K562 (cell line): ENCODE measurements around the gene WDR55. TPM values are rescaled to one million over a fixed set of nuclear protein-coding genes. Genes with fewer than 3 reads are reported as not detected.

ENCODE experiments used
- EP400 ChIP-seq: fragments of 450-650 bp; IDR thresholded peaks from 2 replicates; pipeline ENCODE4 v1.6.1; 2017; ENCODE audit warnings: antibody characterized with exemption, mild to moderate bottlenecking, moderate library complexity
- HIVEP1 ChIP-seq: fragments of 250-450 bp; sonication (Bioruptor Pico); IDR thresholded peaks from 2 replicates; pipeline ENCODE4 v1.4.0; 2020; ENCODE audit warnings: mild to moderate bottlenecking
- NFIC ChIP-seq: fragments of 450-650 bp; IDR thresholded peaks from 2 replicates; pipeline ENCODE4 v1.6.1; 2017; ENCODE audit warnings: mild to moderate bottlenecking, inconsistent platforms
- NONO ChIP-seq, 2 experiments: fragments of 200-400 bp in 1 of 2; fragments of 450-650 bp in 1 of 2; formaldehyde crosslinking in 1 of 2; IDR thresholded peaks; 2 replicates each; pipeline ENCODE4 v1.6.1; 2017; ENCODE audit warnings: low read depth in 2 of 2, mild to moderate bottlenecking in 2 of 2, moderate library complexity in 2 of 2, low read length in 1 of 2
- OTX1 ChIP-seq: fragments of 450-650 bp; formaldehyde crosslinking; IDR thresholded peaks from 2 replicates; pipeline ENCODE4 v1.4.0; 2022; ENCODE audit warnings: mild to moderate bottlenecking
- PML ChIP-seq: IDR thresholded peaks from 2 replicates; pipeline ENCODE4 v1.6.1; 2012; ENCODE audit warnings: low read length, inconsistent platforms
- POLR2A ChIP-seq: fragments of 450-650 bp; conservative IDR thresholded peaks from 2 replicates; pipeline ENCODE4 v1.6.1; 2016
- SMAD1 ChIP-seq: fragments of 150-350 bp; IDR thresholded peaks from 2 replicates; pipeline ENCODE4 v1.6.1; 2014; ENCODE audit warnings: low read length, low read depth; ENCODE audit not compliant: partially characterized antibody
- SMARCB1 ChIP-seq: IDR thresholded peaks from 2 replicates; pipeline ENCODE4 v1.6.1; 2011; ENCODE audit warnings: improper control_type of control experiment, low read depth; ENCODE audit not compliant: insufficient read length
- SREBF1 ChIP-seq: fragments of 150-350 bp; IDR thresholded peaks from 2 replicates; pipeline ENCODE4 v1.6.1; 2014; ENCODE audit warnings: antibody characterized with exemption, low read depth, low read length, borderline replicate concordance
- SUPT5H ChIP-seq: fragments of 450-650 bp; IDR thresholded peaks from 2 replicates; pipeline ENCODE4 v1.6.1; 2016
- TEAD4 ChIP-seq, 2 experiments: sonication (generic) in 1 of 2; formaldehyde crosslinking in 1 of 2; IDR thresholded peaks; 2 replicates each; pipeline versions ENCODE4 v1.6.1 to v1.8.0; 2012 to 2022; ENCODE audit warnings: borderline replicate concordance in 1 of 2, inconsistent platforms in 1 of 2, low read length in 1 of 2, mild to moderate bottlenecking in 1 of 2, missing genetic modification reagents in 1 of 2
- YY1 ChIP-seq, 3 experiments: IDR thresholded peaks; 2 replicates each; pipeline ENCODE4 v1.6.1; 2011; ENCODE audit warnings: low read length in 2 of 3, mild to moderate bottlenecking in 2 of 3, moderate library complexity in 2 of 3, borderline replicate concordance in 1 of 3, control low read depth in 1 of 3, low read depth in 1 of 3; ENCODE audit not compliant: insufficient read depth in 3 of 3, insufficient replicate concordance in 2 of 3, control insufficient read depth in 1 of 3, insufficient read length in 1 of 3; ENCODE audit errors: extremely low read depth in 1 of 3
- polyA plus RNA-seq, 8 experiments: library from polyadenylated mRNA; depleted of rRNA in 4 of 8; stranded (reverse) in 5 of 8; unstranded in 3 of 8; fragments of >200 nt; fragmentation: Nextera tagmentation in 2 of 8; fragmentation: Illumina TruSeq in 1 of 8; extraction: Ambion mirVana in 2 of 8; extraction: Trizol in 1 of 8; gene quantifications; 2 replicates each; pipeline versions ENCODE4 v1.2.1 to v1.2.3, GENCODE V29; 2011 to 2014; ENCODE audit warnings: inconsistent platforms in 1 of 8, missing spikeins in 1 of 8
- total RNA-seq, 7 experiments: library from RNA; depleted of rRNA in 6 of 7; stranded (reverse); fragments of >200 nt in 6 of 7; fragmentation: Illumina TruSeq in 2 of 7; extraction: Trizol in 2 of 7; gene quantifications; 2 replicates each; pipeline versions ENCODE4 v1.2.1 to v1.2.3, GENCODE V29; 2011 to 2021; ENCODE audit warnings: low replicate concordance in 1 of 7
- TF ChIP-seq, protein P1 (sequence below): fragments of 250-450 bp; sonication (Bioruptor Pico); IDR thresholded peaks from 2 replicates; pipeline ENCODE4 v1.6.1; 2021; ENCODE audit warnings: mild to moderate bottlenecking
- TF ChIP-seq, protein P2 (sequence below): fragments of 450-650 bp; IDR thresholded peaks from 2 replicates; pipeline ENCODE4 v1.6.1; 2016; ENCODE audit warnings: low read depth, mild to moderate bottlenecking, moderate library complexity
- TF ChIP-seq, protein P3 (sequence below): fragments of 450-650 bp; IDR thresholded peaks from 2 replicates; pipeline ENCODE4 v1.6.1; 2018; ENCODE audit not compliant: partially characterized antibody
- TF ChIP-seq, protein P4 (sequence below): fragments of 450-650 bp; IDR thresholded peaks from 2 replicates; pipeline ENCODE4 v1.7.1; 2018; ENCODE audit warnings: mild to moderate bottlenecking, low read depth; ENCODE audit not compliant: partially characterized antibody

WDR55 gene
- total and polyA plus RNA-seq, 9 of the 15 experiments (the other 6 are each of a cell fraction or from before 2014, with no cell fraction given), result 5.2 to 45.0 (median 29.3) TPM

DNA sequence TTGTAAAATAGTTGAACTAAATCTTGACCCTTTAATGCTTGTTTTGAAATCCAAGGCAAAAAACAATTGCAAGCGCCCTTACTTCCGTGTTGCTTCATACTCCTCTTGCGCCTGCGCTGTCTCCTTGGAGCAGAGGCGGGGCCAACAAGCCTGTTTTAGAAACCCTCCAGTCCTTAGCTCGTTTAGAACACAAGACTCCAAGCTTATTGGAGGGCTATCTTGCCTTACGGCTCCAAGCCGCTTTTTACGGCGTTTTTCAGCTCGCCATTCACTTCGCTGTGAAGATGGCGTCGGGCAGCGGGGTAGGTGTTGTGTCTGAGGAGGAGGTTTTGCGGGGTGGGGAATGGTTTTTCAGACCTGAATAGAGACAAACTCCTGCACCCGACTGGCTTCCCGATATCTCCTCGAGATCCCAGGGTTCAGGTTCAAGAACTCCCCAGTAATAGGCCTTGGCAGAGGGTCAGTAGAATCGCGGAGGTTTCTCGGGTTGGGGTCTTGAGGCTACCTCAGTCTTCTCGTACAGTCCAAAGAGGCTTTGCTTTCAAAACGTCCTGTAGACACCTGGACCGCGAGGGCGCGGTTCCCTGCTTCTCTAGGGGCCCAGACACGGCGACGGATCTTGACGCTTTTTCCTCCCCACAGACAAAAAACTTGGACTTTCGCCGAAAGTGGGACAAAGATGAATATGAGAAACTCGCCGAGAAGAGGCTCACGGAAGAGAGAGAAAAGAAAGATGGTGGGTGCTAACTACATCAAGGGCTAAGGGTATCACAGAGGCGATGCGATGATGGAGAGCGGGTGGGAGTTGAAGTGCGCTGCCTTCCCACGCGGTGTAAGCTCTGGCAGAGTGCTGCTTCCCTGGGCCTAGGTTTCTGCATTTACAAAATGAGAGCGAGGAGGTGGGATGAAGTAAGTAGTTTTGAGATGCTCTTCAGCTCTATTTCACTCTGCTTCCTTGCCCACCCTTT lies 35.8 kb downstream of the WDR55 start, which contains the start of gene ZMAT2 (continued):
- TF ChIP-seq, protein P1, sequence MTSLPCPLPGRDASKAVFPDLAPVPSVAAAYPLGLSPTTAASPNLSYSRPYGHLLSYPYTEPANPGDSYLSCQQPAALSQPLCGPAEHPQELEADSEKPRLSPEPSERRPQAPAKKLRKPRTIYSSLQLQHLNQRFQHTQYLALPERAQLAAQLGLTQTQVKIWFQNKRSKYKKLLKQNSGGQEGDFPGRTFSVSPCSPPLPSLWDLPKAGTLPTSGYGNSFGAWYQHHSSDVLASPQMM (CRISPR knock-in tag), result no peak
- TF ChIP-seq OTX1 (CRISPR knock-in tag) (0 out of 2 replicates have a peak, but pooled peaks have one; percentile 22), TEAD4 (IDR thresholded peaks at IDR 0.05; ENCODE audit: low read length) (0 out of 2 replicates have a peak, but pooled peaks have one; percentile 22), TEAD4 (CRISPR knock-in tag; IDR thresholded peaks at IDR 0.05; ENCODE audit: borderline replicate concordance) (no peak), PML (peak; percentile 91), EP400 (peak; percentile 48; the same call in 1 of the 2 replicates), POLR2A (peak; percentile 93), NONO (IDR thresholded peaks at IDR 0.05; ENCODE audit: low read depth in 2 of 2, low read length in 1 of 2) (no peak), SREBF1 (no peak), SMARCB1 (no peak), NFIC (0 out of 2 replicates have a peak, but pooled peaks have one; percentile 20), YY1 (IDR thresholded peaks at IDR 0.05; ENCODE audit: borderline replicate concordance in 1 of 3, control insufficient read depth in 1 of 3, extremely low read depth in 1 of 3, insufficient read depth in 3 of 3, insufficient read length in 1 of 3, insufficient replicate concordance in 2 of 3, low read depth in 1 of 3, low read length in 2 of 3) (peak; percentile 78 to 97 (median 93)), SMAD1 (peak; percentile 84), HIVEP1 (CRISPR knock-in tag) (peak; percentile 16; the same call in 1 of the 2 replicates), SUPT5H (peak; percentile 93)
- TF ChIP-seq, protein P2, sequence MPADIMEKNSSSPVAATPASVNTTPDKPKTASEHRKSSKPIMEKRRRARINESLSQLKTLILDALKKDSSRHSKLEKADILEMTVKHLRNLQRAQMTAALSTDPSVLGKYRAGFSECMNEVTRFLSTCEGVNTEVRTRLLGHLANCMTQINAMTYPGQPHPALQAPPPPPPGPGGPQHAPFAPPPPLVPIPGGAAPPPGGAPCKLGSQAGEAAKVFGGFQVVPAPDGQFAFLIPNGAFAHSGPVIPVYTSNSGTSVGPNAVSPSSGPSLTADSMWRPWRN, result peak; percentile 8; the same call in 1 of the 2 replicates
- TF ChIP-seq, protein P3, sequence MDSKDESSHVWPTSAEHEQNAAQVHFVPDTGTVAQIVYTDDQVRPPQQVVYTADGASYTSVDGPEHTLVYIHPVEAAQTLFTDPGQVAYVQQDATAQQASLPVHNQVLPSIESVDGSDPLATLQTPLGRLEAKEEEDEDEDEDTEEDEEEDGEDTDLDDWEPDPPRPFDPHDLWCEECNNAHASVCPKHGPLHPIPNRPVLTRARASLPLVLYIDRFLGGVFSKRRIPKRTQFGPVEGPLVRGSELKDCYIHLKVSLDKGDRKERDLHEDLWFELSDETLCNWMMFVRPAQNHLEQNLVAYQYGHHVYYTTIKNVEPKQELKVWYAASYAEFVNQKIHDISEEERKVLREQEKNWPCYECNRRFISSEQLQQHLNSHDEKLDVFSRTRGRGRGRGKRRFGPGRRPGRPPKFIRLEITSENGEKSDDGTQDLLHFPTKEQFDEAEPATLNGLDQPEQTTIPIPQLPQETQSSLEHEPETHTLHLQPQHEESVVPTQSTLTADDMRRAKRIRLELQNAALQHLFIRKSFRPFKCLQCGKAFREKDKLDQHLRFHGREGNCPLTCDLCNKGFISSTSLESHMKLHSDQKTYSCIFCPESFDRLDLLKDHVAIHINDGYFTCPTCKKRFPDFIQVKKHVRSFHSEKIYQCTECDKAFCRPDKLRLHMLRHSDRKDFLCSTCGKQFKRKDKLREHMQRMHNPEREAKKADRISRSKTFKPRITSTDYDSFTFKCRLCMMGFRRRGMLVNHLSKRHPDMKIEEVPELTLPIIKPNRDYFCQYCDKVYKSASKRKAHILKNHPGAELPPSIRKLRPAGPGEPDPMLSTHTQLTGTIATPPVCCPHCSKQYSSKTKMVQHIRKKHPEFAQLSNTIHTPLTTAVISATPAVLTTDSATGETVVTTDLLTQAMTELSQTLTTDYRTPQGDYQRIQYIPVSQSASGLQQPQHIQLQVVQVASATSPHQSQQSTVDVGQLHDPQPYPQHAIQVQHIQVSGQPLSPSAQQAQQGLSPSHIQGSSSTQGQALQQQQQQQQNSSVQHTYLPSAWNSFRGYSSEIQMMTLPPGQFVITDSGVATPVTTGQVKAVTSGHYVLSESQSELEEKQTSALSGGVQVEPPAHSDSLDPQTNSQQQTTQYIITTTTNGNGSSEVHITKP, result peak; percentile 8
- TF ChIP-seq, protein P4, sequence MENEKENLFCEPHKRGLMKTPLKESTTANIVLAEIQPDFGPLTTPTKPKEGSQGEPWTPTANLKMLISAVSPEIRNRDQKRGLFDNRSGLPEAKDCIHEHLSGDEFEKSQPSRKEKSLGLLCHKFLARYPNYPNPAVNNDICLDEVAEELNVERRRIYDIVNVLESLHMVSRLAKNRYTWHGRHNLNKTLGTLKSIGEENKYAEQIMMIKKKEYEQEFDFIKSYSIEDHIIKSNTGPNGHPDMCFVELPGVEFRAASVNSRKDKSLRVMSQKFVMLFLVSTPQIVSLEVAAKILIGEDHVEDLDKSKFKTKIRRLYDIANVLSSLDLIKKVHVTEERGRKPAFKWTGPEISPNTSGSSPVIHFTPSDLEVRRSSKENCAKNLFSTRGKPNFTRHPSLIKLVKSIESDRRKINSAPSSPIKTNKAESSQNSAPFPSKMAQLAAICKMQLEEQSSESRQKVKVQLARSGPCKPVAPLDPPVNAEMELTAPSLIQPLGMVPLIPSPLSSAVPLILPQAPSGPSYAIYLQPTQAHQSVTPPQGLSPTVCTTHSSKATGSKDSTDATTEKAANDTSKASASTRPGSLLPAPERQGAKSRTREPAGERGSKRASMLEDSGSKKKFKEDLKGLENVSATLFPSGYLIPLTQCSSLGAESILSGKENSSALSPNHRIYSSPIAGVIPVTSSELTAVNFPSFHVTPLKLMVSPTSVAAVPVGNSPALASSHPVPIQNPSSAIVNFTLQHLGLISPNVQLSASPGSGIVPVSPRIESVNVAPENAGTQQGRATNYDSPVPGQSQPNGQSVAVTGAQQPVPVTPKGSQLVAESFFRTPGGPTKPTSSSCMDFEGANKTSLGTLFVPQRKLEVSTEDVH, result peak; percentile 97
